Measurements from ENCODE around the gene CARD8. TPM values are rescaled to one million over a fixed set of nuclear protein-coding genes. Genes with fewer than 3 reads are reported as not detected.
"Not testable (repeated sequence)": the region's sequence is repeated elsewhere in the genome, so short reads cannot be mapped to it uniquely, and the experiment has no call there.

Gene CARD8, protein sequence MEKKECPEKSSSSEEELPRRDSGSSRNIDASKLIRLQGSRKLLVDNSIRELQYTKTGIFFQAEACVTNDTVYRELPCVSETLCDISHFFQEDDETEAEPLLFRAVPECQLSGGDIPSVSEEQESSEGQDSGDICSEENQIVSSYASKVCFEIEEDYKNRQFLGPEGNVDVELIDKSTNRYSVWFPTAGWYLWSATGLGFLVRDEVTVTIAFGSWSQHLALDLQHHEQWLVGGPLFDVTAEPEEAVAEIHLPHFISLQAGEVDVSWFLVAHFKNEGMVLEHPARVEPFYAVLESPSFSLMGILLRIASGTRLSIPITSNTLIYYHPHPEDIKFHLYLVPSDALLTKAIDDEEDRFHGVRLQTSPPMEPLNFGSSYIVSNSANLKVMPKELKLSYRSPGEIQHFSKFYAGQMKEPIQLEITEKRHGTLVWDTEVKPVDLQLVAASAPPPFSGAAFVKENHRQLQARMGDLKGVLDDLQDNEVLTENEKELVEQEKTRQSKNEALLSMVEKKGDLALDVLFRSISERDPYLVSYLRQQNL
- 42.8 TPM for polyA plus RNA-seq (ENCODE audit: insufficient read length)

DNA sequence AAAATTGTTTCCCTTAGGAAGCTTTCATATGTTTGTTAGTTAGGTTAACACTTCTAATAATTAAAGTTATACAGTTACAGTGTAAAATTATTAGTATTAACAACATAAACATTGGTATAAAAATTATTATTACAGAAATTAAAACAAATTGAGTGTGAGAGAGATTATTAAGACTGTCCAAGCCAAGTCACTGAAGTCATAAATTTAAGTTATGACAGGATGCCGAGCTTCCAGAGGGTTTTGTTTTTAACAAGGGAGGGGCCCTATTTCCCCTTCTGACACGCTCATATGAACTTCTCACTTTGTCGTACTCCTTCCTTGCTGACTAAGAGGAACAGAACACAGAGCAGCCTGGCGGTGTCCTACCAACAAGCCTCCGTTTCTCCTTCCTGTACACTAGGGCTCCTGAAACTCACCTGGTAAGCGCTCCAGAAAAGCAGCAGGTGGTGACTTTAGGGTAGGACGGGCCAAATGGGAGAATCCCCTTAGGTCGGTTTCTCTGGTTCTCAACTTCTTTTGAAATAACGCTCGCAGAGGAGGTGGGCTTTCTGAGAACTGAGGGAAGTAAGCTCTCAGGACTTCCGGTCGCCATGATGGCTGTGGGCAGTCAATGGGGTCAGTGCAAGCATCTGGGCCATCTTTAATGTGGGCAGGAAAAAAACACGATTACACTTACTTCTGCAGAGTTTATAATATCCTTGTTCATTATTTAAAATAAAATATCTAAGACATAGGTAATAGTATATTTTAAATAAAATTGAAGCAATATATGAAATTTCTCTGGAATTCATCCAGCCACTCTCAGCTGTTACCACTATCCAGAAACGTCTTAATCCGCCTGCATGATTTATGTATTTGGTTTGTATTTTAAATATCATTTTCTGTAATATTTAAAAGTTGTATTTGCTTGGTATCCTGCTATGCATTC, at the start of gene CARD8:
Gene CARD8 (minus strand): TSS at position 537 of the 928 bp plus-strand sequence. CDS start 14,892 bp downstream, outside the sequence.
- peak; percentile 89 for DNase-seq

- no peak for DNase-seq
Measured at GRCh38 chr19:48303866-48304265, 48.2 kb upstream of the CARD8 start.

DNA sequence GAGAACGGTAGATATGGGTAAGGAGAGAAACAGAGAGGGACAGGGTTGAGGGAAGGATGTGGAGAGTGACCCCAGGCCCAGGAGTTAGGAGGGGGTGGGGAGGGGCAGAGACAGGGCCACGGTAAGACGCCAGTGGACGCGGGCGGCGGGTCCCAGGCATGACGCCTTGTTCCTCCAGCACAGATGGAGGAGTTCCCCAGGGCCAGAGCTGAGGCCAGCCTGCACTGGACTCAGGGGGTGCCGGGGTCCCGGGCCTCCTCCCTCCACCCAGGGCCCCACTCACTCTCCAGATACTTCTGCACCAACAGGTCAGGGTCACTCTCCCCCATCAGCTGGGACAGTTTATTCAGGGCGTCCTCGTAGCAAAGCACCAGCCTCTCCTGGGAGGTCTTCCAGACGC, 47.7 kb upstream of the CARD8 start:
- DNase-seq = no peak

DNA sequence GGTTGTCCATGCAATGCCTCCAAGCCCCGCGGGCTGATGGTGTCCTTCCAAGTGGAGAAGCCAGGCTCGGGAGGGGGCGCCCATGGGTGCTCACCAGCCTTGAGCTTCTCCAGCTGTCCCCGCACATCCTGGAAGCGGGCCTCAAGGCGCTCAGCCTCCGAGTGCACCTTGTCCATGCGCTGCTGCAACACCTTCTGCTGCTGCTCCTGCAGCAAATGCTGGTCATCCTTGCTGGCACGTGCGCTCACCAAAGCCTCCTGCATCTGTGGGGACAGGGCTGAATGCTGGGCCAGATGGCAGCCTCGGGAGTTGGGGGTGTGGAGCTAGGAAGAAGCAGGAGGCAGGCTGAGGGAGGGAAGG, 46.9 kb upstream of the CARD8 start:
- DNase-seq = no peak

DNA sequence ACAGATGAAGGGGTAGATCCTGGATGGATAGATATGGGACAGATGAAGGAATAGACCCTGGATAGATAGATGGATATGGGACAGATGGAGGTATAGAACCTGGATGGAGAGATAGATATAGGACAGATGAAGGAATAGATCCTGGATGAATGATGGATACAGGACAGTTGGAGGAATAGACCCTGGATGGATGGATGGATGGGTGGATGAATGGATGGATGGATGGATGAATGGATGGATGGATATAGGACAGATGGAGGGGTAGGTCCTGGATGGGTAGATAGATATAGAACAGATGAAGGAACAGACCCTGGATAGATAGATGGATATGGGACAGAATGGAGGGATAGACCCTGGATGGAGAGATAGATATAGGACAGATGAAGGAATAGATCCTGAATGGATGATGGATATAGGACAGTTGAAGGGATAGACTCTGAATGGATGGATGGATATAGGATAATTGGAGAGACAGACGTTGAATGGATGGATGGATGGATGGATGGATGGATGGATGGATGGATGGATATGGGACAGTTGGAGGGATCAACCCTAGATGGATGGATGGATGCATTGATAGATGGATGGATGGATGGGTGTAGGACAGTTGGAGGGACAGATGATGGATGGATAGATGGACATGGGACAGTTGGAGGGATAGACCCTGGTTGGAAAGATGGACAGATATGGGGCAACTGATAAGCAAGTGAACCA, 46.3 kb upstream of the CARD8 start:
- DNase-seq = no peak

DNA sequence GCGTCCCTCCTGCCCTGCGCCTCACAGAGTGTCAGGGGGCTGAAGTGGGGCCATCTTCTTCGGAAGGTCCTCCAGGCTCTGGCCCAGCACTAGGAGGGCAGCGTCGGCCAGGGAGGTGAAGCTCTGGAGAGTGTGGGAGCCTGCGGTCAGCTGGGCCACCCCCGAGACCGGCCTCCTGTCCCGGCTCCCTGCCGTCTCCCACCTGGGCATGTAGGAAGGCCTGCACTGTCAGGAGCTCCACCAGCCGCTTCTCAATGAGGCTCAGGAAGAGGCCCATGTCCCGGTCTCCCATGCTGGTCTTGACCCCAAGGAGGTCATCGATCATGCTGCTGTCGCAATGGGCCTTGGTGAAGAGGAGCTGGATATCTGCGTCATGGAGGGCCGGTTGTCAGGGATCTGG, 42.3 kb upstream of the CARD8 start:
- DNase-seq = no peak

DNA sequence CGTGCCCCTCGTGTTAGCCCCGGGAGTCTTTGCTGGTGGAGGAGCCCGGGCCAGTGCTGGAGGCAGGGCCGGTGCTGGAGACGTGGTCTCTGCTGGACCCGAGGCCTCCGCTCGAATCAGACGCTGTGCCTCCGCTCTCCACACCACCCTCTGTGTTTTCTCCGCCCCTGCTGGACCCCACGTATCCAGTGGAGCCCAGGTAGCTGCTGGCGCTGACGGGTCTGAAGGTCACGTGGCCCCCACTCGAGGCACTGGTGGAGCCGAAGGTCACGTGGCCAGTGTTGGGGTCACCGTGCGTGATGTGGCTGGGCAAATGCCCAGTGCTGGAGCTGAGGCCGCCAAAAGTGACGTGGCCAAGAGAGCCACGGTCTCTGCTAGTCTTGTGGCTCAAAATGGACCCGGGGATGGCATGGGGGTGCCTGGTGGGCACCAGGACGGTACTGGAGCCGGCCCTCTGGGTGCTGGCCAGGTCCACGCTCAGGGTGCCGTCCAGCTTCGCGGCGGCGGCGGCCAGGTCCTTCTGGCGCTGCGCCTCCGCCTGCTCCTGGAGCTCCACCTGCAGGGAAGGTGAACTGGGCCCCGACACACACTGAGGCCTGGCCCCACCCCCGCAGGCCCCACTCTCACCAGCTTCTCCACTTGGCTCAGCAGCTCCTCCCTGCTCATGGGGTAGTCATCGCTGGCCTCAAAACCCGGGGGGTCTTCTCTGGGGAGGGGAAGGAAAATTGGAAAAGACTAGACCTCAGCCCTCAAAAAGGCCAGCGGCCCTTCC, 41.4 kb upstream of the CARD8 start:
- no peak for DNase-seq

GRCh38 chr19:48295458-48295857, 39.7 kb upstream of the CARD8 start:
- no peak for DNase-seq

GRCh38 chr19:48292798-48293197, 37.1 kb upstream of the CARD8 start:
- DNase-seq = no peak

DNA sequence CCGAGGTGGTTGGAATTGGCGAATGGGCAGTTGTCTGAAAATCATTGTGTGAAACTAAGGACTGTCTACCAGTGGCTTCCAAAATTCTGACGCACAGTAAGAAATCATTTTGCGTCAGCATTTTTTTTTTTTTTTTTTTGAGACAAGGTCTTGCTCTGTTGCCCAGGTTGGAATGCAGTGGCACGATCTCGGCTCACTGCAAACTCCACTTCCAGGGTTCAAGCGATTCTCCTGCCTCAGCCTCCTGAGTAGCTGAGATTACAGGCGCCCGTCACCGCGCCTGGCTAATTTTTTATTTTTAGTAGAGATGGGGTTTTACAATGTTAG, 35.7 kb upstream of the CARD8 start:
- not testable (repeated sequence) for DNase-seq

- peak; percentile 91 for DNase-seq
Measured at GRCh38 chr19:48290771-48291488, 35.2 kb upstream of the CARD8 start.

DNA sequence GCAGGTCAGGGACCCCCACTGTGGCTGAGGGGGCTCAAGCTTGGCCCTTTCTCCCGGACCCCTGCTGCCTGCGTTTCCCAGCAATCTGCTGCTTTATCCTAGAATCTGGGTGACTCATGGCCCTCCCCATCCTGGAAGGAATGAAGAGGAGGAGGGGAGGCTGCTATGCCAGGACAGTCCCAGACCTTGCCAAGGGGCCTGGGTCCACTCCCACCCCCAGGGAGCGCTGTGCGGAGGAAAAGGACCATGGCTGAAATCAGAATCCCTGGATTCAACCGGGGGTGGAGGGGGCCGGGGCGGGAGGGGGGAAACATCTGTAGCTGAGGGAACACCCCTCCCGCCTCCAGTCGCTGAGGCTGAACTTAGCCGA, 34.7 kb upstream of the CARD8 start:
- peak; percentile 38 for DNase-seq

DNA sequence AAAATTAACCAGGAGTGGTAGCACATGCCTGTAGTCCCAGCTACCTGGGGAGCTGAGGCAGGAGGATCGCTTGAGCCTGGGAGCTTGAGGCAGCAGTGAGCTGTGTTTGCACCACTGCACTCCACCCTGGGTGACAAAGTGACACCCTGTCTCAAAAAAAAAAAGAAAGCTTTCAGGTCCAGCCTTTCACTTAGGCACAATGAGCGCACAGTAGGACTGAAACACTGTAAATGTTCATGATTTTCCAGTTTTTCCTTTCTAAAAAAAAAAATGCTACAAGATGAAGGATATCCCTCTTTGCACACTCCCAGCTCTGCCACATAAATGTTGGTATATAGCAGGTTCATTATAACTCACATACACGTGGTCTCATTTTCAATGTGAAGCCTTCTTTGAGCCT, 32.0 kb upstream of the CARD8 start:
- no peak for DNase-seq

GRCh38 chr19:48284896-48285295, 29.2 kb upstream of the CARD8 start:
- DNase-seq = no peak

DNA sequence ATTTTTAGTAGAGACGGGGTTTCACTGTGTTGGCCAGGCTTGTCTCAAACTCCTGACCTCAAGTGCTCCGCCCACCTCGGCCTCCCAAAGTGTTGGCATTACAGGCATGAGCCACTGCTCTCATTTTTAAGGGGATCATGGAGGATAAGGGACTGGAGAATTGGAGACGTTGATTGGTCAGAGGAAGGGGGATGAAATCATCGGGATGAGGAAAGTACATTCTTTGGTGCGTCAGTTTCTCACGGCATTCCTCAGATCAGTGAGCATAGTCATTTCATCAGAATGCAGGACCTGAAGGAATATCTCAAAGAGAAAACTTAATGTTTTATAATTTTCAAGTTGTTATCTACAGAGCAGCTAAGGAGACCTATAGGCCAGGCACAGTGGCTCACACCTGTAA, 28.2 kb upstream of the CARD8 start:
- DNase-seq = no peak

GRCh38 chr19:48279747-48280146, 24.0 kb upstream of the CARD8 start:
- DNase-seq = no peak

DNA sequence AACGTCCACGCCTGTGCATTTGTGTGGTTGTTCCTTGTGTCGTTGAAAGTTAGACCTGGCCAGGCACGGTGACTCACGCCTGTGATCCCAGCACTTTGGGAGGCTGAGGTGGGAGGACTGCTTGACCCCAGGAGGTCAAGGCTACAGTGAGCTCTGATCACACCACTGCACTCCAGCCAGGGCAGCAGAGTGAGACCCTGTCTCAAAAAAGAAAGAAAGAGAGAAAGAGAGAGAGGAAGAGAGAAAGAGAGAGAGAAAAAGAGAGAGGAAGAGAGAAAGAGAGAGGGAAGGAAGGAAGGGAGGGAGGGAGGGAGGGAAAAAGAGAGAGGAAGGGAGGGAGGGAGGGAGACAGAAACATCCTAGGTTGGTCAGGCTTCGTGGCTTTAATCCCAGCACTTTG, 19.2 kb upstream of the CARD8 start:
- no peak for DNase-seq

DNA sequence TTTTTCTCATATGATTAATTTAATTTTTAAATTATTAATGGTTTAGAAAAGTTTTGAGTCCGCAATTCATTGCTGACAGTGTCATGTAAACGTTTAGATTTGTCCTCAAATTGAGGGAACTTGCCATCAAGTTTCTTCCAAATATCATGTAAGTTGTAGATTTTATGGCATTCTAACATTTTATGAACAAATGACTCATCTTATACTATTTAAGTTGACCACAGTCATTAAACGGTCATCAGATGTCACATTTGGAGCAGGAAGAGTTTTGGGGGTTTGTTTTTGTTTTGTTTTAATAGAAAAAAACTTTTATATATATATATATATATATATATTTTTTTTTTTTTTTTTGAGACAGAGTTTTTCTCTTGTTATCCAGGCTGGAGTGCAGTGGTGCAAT, 18.5 kb upstream of the CARD8 start:
- no peak for DNase-seq

GRCh38 chr19:48271531-48272151, 15.9 kb upstream of the CARD8 start:
- peak; percentile 67 for DNase-seq

DNA sequence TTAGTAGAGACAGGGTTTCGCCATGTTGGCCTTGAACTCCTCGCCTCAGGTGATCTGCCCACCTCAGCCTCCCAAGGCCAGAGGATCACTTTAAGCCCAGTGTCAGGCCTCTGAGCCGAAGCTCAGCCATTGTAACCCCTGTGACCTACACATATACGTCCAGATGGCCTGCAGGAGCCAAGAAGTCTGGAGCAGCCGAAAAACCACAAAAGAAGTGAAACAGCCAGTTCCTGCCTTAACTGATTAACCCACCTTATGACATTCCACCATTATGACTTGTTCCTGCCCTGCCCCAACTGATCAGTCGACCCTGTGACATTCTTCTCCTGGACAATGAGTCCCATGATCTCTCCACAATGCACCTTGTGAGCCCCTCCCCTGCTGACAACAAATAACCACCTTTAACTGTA, 13.9 kb upstream of the CARD8 start:
- DNase-seq = not testable (repeated sequence)

DNA sequence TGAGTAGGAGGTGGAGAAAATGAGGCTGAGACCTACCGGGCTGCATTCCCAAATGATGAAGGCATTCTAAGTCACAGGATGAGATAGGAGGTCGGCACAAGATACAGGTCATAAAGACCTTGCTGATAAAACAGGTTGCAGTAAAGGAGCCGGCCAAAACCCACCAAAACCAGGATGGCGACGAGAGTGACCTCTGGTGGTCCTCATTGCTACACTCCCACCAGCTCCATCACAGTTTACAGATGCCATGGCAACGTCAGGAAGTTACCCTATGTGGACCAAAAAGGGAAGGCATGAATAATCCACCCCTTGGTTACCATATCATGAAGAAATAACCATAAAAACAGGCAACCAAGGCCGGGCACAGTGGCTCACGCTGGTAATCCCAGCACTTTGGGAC, 9.6 kb upstream of the CARD8 start:
- DNase-seq = not testable (repeated sequence)

All from hindlimb muscle (tissue), 1 donor.